Activated T-cell treated with anti-CD3 and anti-CD28 coated beads, Interleukin-2, amount 50 U/mL, for 1 hour (primary cell): ENCODE measurements around the gene ATP8B3.
"Not testable (repeated sequence)": the region's sequence is repeated elsewhere in the genome, so short reads cannot be mapped to it uniquely, and the experiment has no call there.

ENCODE experiments used
- DNase-seq: peaks from one replicate; pipeline ENCODE4 v3.0.0-alpha.2; 2020

Gene ATP8B3

DNA sequence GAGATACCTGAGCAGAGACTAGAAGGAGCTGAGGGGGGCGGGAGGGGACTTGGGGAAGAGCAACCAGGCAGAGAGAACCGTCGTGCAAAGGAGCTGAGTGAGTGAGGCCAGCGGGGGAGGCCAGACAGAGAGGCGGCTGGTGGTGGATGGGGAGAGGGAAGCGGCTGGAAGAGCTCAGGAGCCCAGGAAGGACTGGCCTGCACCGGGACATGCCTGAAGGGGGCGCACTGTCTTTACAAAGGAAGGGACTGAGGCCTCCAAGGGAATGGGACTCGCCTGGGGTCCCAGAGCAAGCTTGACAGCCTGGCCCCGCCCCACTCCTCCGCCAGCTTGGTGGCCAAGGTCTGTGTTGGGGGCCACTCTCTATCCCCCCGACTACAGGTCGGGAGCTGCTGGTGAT, 43.8 kb downstream of the ATP8B3 start:
- DNase-seq, result no peak

DNA sequence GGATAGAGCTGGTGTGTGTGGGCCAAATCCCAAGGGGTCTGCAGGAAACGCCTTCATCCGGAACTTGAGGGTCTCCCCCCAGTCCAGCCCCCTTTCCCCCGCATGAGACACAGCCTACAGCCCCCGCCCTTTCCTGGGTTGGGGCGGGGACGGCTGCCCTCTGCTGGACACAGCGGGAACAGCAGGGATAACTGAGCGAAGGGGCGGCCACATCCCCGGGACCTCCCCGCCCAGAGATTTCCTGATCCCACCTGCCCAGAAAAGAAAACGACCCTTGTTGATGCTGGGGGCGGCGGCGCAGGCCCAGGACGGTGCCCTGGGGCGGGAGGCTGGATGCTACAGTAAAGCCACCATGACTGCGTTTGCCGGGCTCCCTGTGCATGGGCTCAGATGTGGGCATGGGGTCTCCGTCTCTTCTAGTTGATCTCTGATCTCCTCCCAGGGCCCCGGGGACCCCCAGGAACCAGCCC, 44.6 kb downstream of the ATP8B3 start:
- DNase-seq, result peak; percentile 77

DNA sequence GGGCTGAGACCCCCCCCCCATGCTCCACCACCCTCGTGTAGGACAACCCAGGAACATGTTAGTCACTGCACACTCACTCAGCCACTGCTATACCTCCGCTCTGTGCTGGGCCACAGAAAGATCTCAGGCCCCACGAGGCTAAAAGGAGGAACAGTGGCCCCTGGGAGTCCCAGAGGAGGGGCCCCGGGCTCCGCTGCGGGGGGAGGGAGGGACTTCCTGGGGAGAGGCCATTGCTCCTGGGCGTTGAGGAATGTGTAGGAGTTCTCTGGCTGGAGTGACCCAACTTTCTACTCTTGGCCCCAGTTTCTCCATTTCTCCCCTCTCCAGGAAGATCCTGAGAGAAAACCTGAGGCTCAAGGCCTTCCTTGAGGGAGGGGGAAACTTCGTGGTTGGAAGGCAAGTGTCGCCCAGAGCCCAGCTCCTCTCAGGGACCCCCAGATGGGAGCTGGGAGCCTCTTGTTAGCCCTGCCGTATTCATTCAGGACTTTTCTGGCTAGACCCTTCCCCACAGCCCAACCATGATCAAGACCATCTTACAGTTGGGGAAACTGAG, 45.2 kb downstream of the ATP8B3 start:
- no peak for DNase-seq

DNA sequence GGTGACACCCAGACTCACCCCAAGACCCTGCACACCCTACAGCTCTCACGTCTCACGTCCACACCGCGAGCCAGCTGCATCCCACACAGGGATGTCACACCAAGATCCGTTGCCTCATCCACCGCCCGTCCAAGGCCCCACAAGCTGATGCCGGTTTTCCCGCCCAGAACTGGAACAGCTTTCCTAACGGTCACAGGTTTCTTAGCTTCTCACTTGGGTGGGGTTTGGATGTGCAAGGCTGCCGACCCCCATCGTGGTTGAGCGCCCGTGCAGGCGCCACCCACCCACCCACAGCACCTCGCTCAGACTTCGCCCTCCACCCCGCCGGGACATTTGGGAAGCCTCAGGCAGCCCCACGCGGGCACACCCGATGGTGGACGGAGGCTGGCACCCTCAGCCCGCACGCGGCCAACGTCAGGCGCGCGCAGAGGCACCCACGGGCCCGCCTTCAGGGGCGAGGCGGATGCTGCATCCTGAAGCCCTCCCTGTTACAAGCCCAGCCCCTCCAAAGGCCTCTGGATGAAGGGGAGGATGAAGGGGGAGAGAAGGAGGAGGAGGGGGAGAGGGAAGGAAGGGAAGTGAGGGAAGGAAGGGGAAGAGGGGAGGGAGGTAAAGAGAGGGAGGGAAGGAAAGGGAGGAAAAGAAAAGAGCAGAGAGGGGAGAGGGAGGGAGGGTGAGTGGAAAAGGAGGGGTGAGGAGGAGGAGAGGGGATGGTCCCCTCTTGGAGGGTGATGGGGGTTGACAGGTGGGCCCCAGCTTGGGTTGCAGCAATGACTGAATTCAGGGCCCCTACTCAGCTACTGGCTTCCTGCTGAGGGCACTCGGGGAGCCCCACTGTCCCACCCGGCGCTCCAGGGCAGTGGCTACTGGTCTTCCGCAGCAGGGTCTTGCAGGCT, 45.9 kb downstream of the ATP8B3 start:
- DNase-seq, result no peak

DNA sequence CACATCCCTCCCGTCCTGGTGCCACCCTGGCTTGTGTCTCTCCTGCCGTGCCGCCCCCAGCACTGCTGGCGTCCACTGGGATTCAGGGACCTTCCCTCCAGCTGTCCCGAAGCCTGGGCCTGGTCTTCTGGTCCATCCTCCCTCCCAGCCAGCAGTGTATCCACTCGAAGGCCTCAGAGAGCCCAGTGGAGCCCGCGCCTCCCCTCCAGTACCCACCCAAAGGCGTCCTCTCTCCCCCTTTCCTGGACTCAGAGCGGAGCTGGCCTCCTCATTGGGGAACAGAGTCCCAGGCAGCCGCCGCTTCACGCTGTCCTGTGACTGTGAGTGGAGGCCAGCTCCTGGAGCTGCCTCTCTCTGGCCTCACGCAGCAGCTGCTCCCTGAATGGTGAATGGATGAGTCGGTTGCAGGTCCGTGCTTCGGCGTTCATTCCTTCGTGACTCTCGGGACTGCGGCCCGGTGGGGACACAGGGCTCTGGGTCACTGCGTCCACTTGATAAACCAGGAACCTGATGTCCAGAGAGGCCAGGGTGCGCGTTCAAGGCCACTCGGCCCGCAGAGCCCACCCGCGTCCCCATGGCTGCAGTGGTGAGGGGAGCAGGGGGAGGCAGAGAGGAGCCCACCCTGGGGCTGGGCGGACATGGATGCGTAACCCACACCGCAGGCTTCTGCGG, 46.7 kb downstream of the ATP8B3 start:
- no peak for DNase-seq

DNA sequence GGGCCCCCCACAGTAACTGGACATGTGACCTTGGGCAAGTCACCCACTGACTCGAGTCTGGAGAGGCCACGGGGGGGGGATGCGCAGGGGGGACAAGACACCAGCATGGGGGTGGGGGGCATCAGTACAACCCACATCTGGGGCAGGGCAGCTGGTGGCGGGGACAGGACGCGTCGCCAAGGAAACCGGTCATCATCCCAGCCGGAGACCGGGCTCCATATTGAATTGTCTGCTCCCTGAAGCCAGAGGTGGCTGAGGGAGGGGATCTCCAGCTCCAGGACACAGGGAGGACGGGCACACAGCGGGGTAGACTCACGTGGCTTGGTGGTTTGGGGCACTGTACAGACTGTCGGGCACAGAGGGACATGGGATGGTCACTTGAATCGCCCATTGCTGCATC, 47.3 kb downstream of the ATP8B3 start:
- DNase-seq, result no peak

DNA sequence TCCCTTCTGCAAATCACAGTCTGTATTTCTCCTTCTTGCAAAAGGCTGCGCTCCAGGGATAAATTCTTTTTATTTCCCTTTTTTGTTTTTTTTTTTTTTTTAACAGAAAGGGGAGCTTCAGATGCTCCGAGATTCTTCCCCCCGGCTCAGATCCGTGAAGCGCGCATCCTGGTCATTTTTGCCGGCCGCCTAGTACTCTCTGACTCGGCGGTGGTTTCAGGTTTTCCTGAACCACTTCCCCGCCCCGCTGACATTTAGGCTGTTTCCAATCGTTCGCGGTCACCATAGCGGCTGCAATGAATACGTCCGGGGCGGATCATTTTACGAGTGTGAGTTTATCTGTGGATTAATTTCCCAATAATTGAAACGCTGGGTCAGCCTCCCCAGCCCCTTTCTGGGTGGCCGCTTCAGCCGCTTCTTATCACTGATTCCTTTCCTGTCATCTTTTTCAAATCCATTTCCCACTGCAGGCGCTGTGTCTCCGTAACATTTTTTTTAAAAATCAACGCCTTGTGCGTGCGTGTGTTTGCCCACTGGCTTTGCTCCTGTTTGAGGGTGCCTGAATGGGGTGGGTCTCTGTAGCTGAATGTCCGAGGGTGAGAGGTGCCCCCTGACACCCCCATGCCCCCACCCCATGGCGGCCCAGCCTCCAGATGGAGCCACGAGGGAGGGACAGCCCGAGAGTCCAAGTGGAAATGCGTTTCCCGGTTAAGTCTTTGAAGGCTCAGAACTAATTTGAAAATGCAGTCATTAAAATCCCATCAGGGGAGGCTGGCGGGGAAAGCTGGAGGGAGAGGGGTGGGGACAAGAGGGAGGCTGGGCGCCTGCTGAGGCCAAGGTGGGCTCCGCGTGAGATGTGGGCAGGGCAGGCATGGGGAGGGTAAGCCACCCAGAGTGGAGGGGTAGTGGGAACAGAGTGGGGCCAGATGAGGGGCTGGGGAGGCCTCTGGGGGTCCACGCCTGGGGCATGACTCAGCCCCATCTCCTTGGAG, 48.1 kb downstream of the ATP8B3 start:
- DNase-seq, result no peak

DNA sequence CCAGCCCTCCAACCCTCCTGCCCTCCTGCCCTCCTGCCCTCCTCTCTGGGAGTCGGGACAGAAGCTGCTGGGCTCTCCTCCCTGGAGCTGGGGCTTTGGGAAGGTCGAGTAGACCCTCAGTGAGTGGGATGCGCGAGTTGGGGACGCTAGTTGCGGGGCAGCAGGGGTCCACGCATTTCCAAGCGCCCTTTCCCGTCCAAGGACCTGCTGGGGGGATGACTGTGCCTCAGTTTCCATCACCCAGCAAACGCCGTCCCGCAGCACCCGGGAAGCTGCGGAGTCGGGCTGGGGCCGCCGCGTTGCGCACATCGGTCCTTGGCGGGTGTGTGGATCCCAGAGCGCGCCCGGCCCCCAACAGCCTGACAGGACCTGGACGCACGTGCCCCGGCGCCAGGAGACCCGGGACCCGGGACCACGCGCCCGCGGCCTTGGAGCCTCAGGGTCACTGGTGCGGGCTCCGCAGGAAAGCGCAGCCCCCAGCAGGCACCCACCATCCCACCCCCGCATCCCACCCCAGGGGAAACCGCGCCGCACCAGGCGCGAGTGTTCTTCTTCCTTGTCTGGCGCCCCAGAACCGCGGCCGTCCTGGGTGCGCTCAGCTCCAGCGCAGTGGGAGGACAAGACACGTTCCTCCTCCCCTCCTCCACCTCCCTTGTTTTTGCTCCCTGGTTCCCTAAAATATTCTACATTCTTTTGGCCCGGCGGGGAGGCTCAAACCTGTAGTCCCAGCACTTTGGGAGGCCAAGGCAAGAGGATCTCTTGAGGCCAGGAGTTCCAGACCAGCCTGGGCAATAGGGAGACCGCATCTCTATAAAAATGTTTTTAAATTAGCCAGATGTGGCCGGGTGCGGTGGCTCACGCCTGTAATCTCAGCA, 49.6 kb downstream of the ATP8B3 start:
- no peak for DNase-seq

DNA sequence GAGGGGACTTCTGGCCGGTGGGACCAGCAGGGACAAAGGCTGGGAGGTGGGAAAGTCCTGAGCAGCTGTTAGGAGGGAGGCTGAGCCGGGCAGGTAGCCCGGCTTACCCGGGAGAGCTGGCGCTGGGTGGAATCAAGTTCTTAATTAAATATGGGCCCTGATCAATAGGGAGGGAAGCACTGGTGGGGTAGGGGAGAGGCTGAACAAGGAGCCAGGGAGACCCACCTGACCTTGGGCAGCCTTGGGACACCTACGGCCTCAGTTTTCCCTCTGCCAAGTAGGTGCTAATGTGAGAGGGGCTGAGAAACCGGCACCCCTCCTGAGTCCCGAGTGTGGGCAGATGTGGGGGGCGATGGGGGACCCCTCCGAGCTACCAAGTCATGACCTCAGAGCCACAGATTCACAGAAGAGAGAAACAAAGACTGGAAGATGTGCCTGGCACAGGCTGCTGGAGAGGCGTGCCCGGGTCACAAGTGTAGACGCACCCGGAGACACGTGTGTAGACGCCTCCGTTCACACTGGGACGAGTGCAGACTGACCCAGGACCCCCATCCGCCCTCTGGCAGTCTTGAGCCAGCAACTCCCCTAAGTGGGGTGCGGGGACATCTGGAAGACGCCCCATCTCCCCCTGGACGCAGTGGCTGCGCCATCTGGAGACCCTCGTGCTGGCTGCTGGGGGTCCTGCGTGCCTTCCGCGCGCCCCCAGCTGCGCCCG, 50.4 kb downstream of the ATP8B3 start:
- DNase-seq, result no peak

DNA sequence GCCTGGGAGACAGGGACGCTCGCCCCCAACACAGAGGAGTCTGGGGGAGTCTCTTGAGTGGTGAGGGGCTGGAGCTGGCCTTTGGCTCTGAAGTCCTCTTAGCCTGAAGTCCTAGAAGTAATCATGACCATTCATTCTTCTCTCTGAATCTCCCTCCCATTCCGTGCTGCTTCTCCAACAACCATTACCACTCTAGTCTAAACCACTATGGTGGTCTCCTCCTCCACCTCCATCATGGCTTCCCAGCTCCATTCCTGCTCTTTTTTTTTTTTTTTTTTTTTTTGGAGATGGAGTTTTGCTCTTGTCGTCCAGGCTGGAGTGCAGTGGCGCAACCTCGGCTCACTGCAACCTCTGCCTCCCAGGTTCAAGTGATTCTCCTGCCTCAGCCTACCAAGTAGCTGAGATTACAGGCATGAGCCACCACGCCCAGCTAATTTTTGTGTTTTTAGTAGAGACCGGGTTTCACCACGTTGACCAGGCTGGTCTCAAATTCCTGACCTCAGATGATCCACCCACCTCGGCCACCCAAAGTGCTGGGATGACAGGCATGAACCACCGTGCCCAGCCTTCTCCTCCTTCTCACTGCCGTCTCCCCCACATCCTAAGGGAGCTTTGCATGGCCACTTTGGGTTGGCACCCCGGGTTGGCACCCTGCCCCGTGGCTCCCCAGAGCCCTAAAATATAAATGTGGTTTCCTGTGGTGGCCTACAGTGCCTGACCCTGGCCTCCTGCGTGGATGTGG, 51.1 kb downstream of the ATP8B3 start:
- DNase-seq, result not testable (repeated sequence)

DNA sequence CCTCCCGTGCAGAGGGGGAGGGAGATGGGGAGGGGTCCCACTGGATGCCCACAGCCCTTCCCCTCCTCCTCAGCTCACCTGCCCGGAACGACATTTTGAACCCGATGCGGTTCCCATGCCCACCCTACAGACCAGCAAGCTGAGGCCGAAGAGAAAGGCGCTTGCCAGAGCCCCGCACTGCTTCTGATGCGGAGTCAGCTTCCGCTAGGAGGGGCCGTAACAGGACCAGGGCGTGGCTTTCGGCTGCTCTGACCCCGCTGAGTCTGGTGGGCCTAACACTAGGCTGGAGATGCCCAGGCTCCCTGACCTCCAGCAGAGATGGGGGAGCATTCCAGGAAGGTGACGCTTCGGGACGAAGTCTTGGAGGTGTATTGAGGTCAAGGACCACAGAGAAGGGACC, 52.1 kb downstream of the ATP8B3 start:
- DNase-seq, result no peak

DNA sequence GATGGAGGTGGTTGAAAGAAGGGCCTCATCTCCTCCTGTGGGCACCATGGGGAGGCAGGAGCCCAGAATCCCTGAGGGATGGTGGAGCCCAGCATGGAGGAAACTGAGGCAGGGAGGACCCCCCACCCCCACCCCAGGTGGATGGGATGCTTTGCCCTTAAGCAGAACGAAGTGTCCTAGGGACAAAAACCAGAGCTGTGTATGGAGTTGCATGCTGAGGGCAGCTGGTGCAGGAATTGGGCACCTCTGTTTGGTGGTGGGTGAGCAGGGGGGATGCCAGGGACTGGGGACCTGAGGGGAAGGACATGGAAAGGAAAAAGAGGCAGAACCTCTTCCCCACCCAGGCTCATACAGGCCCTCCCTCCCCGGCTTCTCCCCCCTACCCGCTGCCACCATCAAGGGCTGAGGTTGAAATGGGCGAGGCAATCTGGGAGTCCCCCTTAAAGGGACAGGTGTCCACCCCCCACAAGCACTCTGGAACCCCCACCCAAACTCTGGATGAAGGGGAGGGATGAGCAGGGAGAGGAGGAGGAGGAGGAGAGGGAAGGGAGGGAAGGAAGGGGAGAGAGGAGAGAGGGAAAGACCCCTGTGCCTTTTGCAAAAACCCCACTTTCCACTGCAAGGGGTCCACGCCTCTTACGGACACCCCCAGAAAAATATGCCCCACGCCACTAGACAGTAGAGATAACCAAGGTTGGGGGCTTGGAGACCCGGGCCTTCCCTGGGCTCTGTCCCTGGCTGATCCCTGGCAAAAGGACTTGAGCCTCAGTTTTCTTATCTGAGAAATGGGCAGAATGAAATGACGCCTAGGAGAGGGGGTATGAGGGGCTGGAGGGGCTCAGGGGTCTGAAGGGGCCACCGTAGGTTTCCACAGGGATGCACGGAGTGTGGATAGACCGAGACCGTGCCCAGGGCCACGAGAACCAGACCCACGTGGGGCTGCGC, 52.8 kb downstream of the ATP8B3 start:
- DNase-seq, result no peak

DNA sequence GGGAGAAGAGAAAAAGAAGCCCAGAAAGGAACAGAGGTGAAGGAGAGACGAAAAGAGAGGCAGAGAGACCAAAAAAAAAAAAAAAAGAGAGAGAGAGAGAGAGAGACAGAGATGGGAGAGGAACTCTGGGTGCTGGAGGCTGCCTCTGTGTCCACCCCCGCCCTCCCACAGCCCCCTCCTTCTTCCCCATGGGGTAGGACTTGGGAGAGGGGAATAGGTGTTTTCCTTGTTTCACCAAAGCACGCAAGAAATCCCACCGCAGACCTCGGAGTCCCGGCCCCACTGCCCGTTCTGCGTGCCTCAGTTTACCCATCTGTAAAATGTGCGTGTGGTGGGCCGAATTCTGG, 53.9 kb downstream of the ATP8B3 start:
- no peak for DNase-seq

DNA sequence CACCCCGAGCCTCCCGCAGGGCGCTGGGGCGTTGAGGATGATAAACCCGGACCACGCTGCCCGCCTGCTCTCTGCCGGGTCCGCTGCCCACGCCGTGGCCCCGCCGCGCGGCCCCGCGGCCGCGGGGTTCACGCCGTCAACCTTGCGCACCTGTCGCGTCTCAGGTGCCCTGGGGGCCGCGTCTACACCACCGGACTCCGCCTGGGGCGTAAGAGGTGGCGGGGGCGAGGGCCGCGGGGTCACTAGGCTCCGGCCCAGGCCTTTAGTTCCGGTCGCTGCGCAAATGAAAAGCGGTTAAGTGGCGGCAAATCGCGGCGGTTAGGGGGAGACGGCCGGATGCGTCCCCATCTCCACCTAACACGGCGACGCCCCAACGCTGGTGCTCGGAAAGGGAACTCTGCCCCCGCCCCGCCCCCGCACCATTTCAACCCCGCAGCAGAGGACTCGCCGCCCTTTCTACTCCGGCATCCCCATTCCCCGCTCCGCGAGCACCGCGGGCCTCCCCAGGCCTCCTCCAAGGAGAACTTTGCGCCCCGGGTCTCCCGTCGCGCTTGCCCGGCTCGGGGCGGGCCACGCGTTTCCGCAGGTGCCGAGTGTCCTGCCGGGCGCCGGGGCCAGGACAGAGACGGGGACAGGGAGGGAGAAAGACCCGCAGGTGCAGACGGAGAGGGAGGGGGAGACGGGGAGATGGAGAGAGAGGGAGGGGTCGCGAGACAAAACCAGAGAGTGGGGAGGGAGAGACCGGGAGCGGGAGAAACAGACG, 54.4 kb downstream of the ATP8B3 start:
- no peak for DNase-seq

DNA sequence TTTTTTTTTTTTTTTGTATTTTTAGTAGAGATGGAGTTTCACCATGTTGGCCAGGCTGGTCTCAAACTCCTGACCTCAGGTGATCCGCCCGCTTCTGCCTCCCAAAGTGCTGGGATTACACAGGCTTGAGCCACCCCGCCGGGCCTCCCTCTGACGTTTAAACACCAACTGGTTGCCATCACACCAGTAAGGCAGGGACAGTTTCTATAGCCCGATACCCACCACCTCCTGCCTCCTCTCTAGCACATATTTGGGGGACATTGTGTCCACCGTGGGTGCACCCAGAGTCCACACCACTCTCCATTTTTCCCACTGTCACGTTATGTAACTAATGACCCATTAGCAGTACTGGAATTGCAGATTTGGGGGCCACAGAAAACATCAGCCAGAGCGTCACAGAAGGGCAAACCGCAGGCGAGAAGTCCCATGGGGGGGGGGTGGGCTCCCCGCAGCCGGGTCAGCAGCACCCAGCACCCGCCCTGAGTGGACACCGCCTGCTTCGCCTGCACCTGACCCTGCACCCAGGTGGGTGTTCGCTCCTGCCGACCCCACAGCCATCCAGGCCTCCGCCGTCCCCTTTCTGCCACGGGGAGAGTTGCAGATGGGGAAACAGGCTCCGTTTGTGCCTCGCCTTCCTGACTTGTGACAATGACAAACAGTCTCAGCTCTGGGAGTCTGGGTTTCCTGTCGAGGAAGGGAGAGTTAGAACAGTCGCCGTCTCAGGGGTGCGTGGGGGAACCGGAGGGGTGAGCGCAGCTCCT, 55.2 kb downstream of the ATP8B3 start:
- no peak for DNase-seq

DNA sequence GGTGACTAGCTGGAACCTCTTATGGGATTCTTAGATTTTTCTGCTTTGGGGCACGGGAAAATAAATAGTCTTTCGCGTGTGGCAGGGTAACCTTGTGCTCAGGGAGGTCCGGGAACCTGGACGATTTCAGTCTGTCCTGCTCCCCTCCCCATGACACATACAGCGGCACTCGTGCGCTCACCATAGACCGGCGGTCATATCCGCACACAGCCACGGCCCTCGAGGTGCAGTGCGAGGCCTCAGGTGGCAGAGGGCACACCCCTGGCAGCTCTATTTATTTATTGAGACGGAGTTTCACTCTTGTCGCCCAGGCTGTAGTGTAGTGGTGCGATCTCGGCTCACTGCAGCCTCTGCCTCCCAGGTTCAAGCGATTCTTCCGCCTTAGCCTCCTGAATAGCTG, 55.8 kb downstream of the ATP8B3 start:
- no peak for DNase-seq

DNA sequence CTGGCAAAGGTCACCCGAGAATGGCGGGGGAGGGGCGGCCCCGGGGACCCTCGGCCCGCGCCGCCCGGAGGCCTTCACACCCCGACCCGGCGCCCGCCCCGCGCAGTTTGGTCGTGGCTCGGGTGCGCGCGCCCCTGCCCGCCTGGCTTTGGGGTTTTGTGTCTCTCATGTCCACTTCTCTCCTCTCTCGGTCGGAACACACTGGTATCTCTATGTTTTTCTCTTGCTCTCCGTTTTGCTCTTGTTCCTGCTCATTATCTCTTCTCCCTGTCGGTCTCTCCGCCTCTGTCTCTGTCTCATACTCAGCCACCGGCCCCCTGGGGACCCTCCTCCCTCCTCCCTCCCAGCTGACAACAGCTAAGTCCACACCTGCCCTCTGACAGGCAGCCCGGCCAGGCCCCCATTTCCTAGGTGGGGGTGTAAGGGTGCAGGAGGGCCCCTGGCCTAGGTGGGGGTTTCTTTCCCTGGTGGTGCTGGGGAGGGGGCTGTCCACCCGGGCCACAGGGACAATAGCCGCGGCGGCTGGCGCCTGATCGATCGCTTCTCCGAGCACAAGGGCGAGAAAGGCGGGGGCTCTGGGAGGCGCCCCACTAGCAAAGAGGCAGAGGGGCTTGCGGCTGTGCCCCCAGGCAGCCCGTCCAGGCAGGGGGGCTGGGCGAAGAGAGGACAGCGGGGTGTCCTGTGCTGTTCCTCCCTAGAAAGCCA, 56.5 kb downstream of the ATP8B3 start:
- no peak for DNase-seq
